T1000 (cell line): ENCODE data around the gene USP5.
A peak's percentile ranks its signal among the peaks of the same experiment; 100 is the strongest.

Source experiments
- DNase-seq: peaks from one replicate; lab custom pipeline; 2025; ENCODE audit warnings: mixed read lengths; lab: John Stamatoyannopoulos, UW

The USP5 gene

GRCh38 chr12:6825398-6826124 lies 26.4 kb upstream of the USP5 start:
- DNase-seq, result peak; percentile 56

- no peak for DNase-seq
Measured at GRCh38 chr12:6826125-6826733, 25.7 kb upstream of the USP5 start.

- no peak for DNase-seq
Measured at GRCh38 chr12:6826734-6827436, 25.1 kb upstream of the USP5 start.

- peak; percentile 53 for DNase-seq
Measured at GRCh38 chr12:6827437-6827911, 24.5 kb upstream of the USP5 start.

- DNase-seq, result peak; percentile 19
Measured at GRCh38 chr12:6827982-6828780, 23.8 kb upstream of the USP5 start, which contains the start of gene P3H3. Gene P3H3 (plus strand): TSS chr12:6828407. CDS start chr12:6828441, 34 bp downstream.

GRCh38 chr12:6828781-6829535 lies 23.0 kb upstream of the USP5 start:
- no peak for DNase-seq

- no peak for DNase-seq
Measured at GRCh38 chr12:6829536-6830220, 22.3 kb upstream of the USP5 start.

- DNase-seq, result no peak
Measured at GRCh38 chr12:6830286-6830890, 21.6 kb upstream of the USP5 start.

GRCh38 chr12:6830999-6831398 lies 21.0 kb upstream of the USP5 start:
- no peak for DNase-seq

GRCh38 chr12:6831450-6831995 lies 20.4 kb upstream of the USP5 start:
- no peak for DNase-seq

GRCh38 chr12:6832125-6832524 lies 19.8 kb upstream of the USP5 start:
- DNase-seq, result no peak

GRCh38 chr12:6833189-6833890 lies 18.6 kb upstream of the USP5 start:
- DNase-seq, result no peak

- no peak for DNase-seq
Measured at GRCh38 chr12:6834254-6834653, 17.7 kb upstream of the USP5 start.

GRCh38 chr12:6834873-6835272 lies 17.1 kb upstream of the USP5 start:
- DNase-seq, result no peak

- no peak for DNase-seq
Measured at GRCh38 chr12:6836851-6837250, 15.1 kb upstream of the USP5 start.

GRCh38 chr12:6837370-6838060 lies 14.4 kb upstream of the USP5 start:
- no peak for DNase-seq

GRCh38 chr12:6838854-6839253 lies 13.1 kb upstream of the USP5 start:
- no peak for DNase-seq

GRCh38 chr12:6839482-6840201 lies 12.3 kb upstream of the USP5 start:
- no peak for DNase-seq
